ENCODE measurements around the gene DVL2.

- TF ChIP-seq REST (IDR thresholded peaks at IDR 0.05; ENCODE audit: insufficient read depth in 1 of 2, low read depth in 2 of 2, low read length in 2 of 2), result peak in 1 of 2 experiments; percentile 68; a peak in 2 of 4 replicates
- TF ChIP-seq POLR2AphosphoS5 (IDR thresholded peaks at IDR 0.05; ENCODE audit: low read depth, low read length), result no peak; the same call in 1 of the 2 replicates
- TF ChIP-seq TAF1 (IDR thresholded peaks at IDR 0.05; ENCODE audit: borderline replicate concordance, insufficient read depth, low read length), result peak; percentile 67; the same call in 1 of the 2 replicates
- TF ChIP-seq SIN3A (IDR thresholded peaks at IDR 0.05; ENCODE audit: borderline replicate concordance, insufficient read depth, low read length), result 0 out of 2 replicates have a peak, but pooled peaks have one; percentile 74
Observed at GRCh38 chr17:7252176-7253043, 18.1 kb upstream of the DVL2 start, which contains the start of gene ELP5.

Measured in PFSK-1 (cell line).